H1 (cell line): Measurements from ENCODE around the gene TSPAN17. TPM values are rescaled to one million over a fixed set of nuclear protein-coding genes. Genes with fewer than 3 reads are reported as not detected.

Experiments
- CTCF ChIA-PET: fragments of 300-600 bp; sonication (Branson Sonifier 250); formaldehyde crosslinking; loops from one replicate; lab custom pipeline; 2021; ENCODE audit not compliant: partially characterized antibody; lab: Charles Lee
- POLR2A ChIA-PET: fragments of 300-600 bp; sonication (Branson Sonifier 250); formaldehyde crosslinking; loops from one replicate; lab custom pipeline; 2021; ENCODE audit warnings: inconsistent platforms; ENCODE audit not compliant: partially characterized antibody; lab: Charles Lee
- DNase-seq, 2 experiments: peaks; one replicate each; pipeline versions ENCODE4 v3.0.0 to v3.0.0-alpha.2; 2010 to 2022; ENCODE audit warnings: low spot score in 2 of 2, low read depth in 1 of 2, mixed read lengths in 1 of 2
- FAIRE-seq: peaks from 2 replicates; lab custom pipeline; 2011; peaks lifted over from hg19 to GRCh38; lab: Jason Lieb, UNC
- H2AFZ ChIP-seq: 2 replicates; pipeline ENCODE4 v1.8.1; 2012; ENCODE audit warnings: low read length, inconsistent platforms
- H2AK5ac ChIP-seq: 2 replicates; pipeline ENCODE4 v1.6.1; 2013; ENCODE audit warnings: low read depth, low read length
- H2BK120ac ChIP-seq: replicated peaks from 2 replicates; pipeline ENCODE3; 2013; ENCODE audit warnings: low read depth, low read length, inconsistent platforms
- H2BK12ac ChIP-seq: 2 replicates; pipeline ENCODE4 v1.6.1; 2013; ENCODE audit warnings: low read depth, low read length
- H2BK15ac ChIP-seq: 2 replicates; pipeline ENCODE4 v1.6.1; 2013; ENCODE audit warnings: low read length
- H2BK20ac ChIP-seq: 2 replicates; pipeline ENCODE4 v1.6.1; 2013; ENCODE audit warnings: low read length
- H2BK5ac ChIP-seq: 2 replicates; pipeline ENCODE4 v1.6.1; 2013; ENCODE audit warnings: low read depth, low read length
- H3K14ac ChIP-seq: 2 replicates; pipeline ENCODE4 v1.6.1; 2013; ENCODE audit warnings: inconsistent platforms; ENCODE audit not compliant: insufficient read length
- H3K18ac ChIP-seq: 2 replicates; pipeline ENCODE4 v1.6.1; 2013; ENCODE audit warnings: low read length; ENCODE audit errors: extremely low read depth
- H3K23ac ChIP-seq: 2 replicates; pipeline ENCODE4 v1.6.1; 2013; ENCODE audit warnings: inconsistent platforms; ENCODE audit not compliant: insufficient read length
- H3K23me2 ChIP-seq: 2 replicates; pipeline ENCODE4 v1.6.1; 2013; ENCODE audit warnings: low read depth, low read length
- H3K27ac ChIP-seq: 2 replicates; pipeline ENCODE4 v1.6.1; 2011; ENCODE audit warnings: low read depth, low read length, inconsistent platforms
- H3K27me3 ChIP-seq, 4 experiments: replicated peaks in 1 of 4; 1 replicate in 1 of 4; 2 replicates in 3 of 4; pipeline versions ENCODE4 v1.6.1 to v1.8.1; 2011 to 2013; ENCODE audit warnings: low read length in 3 of 4, mild to moderate bottlenecking in 3 of 4, inconsistent platforms in 2 of 4, mixed read lengths in 2 of 4, moderate library complexity in 1 of 4; ENCODE audit not compliant: control insufficient read depth in 3 of 4, insufficient read depth in 3 of 4; ENCODE audit errors: extremely low read depth in 1 of 4
- H3K36me3 ChIP-seq, 4 experiments: 2 replicates each; pipeline versions ENCODE4 v1.6.1 to v1.8.1; 2011 to 2013; ENCODE audit warnings: mild to moderate bottlenecking in 4 of 4, low read length in 3 of 4, moderate library complexity in 2 of 4, control low read depth in 1 of 4, inconsistent platforms in 1 of 4; ENCODE audit not compliant: insufficient read depth in 4 of 4, control insufficient read depth in 2 of 4
- H3K4ac ChIP-seq: replicated peaks from 2 replicates; pipeline ENCODE3; 2013; ENCODE audit warnings: low read length, low read depth, mixed read lengths, inconsistent platforms; ENCODE audit not compliant: insufficient read length
- H3K4me1 ChIP-seq, 4 experiments: replicated peaks in 1 of 4; 1 replicate in 1 of 4; 2 replicates in 3 of 4; pipeline versions ENCODE4 v1.6.1 to v1.8.1; 2011 to 2013; ENCODE audit warnings: low read length in 3 of 4, inconsistent platforms in 2 of 4, mixed read lengths in 1 of 4; ENCODE audit not compliant: insufficient read depth in 4 of 4, control insufficient read depth in 3 of 4
- H3K4me2 ChIP-seq, 2 experiments: 2 replicates each; pipeline versions ENCODE4 v1.6.1 to v1.8.1; 2011 to 2013; ENCODE audit warnings: low read depth in 2 of 2, low read length in 2 of 2, control low read depth in 1 of 2, inconsistent platforms in 1 of 2, mild to moderate bottlenecking in 1 of 2; ENCODE audit not compliant: insufficient read depth in 1 of 2
- H3K4me3 ChIP-seq, 4 experiments: fragments of 200-600, 300-600 bp in 1 of 4; sonication (generic), shearing (Covaris generic), sonication (Bioruptor Twin) in 1 of 4; 2 replicates each; pipeline versions ENCODE4 v1.5.1 to v1.8.1; 2011 to 2016; ENCODE audit warnings: low read length in 4 of 4, low read depth in 3 of 4, control low read depth in 2 of 4, inconsistent platforms in 2 of 4, mild to moderate bottlenecking in 2 of 4, mixed read lengths in 1 of 4, moderate library complexity in 1 of 4; ENCODE audit not compliant: insufficient read depth in 2 of 4; ENCODE audit errors: extremely low read depth in 1 of 4
- H3K56ac ChIP-seq: replicated peaks from 2 replicates; pipeline ENCODE3; 2013; ENCODE audit warnings: low read depth, mild to moderate bottlenecking, mixed read lengths, low read length, inconsistent platforms; ENCODE audit not compliant: insufficient read length
- H3K79me1 ChIP-seq: 2 replicates; pipeline ENCODE4 v1.6.1; 2013; ENCODE audit warnings: low read depth, low read length, control low read depth
- H3K79me2 ChIP-seq, 2 experiments: 2 replicates each; pipeline versions ENCODE4 v1.6.1 to v1.8.1; 2012 to 2013; ENCODE audit warnings: low read length in 2 of 2, mild to moderate bottlenecking in 2 of 2, inconsistent platforms in 1 of 2; ENCODE audit not compliant: insufficient read depth in 2 of 2, control insufficient read depth in 1 of 2
- H3K9ac ChIP-seq, 4 experiments: replicated peaks in 1 of 4; 1 replicate in 1 of 4; 2 replicates in 3 of 4; pipeline versions ENCODE4 v1.6.1 to v1.8.1; 2011 to 2013; ENCODE audit warnings: low read depth in 3 of 4, low read length in 3 of 4, control low read depth in 2 of 4, mild to moderate bottlenecking in 2 of 4, moderate library complexity in 2 of 4, inconsistent platforms in 1 of 4; ENCODE audit errors: extremely low read depth in 1 of 4
- H3K9me3 ChIP-seq, 2 experiments: 2 replicates each; pipeline versions ENCODE4 v1.6.1 to v1.8.1; 2012 to 2013; ENCODE audit warnings: mild to moderate bottlenecking in 2 of 2, moderate library complexity in 2 of 2, control low read depth in 1 of 2, inconsistent platforms in 1 of 2, low read depth in 1 of 2, low read length in 1 of 2, mixed read lengths in 1 of 2; ENCODE audit not compliant: insufficient read depth in 2 of 2
- H4K20me1 ChIP-seq, 2 experiments: replicated peaks in 1 of 2; 2 replicates each; pipeline versions ENCODE3 to v1.8.1; 2011 to 2013; ENCODE audit warnings: inconsistent platforms in 2 of 2, low read length in 2 of 2, mild to moderate bottlenecking in 1 of 2; ENCODE audit not compliant: insufficient read depth in 2 of 2, control insufficient read depth in 1 of 2
- H4K5ac ChIP-seq: 2 replicates; pipeline ENCODE4 v1.6.1; 2013; ENCODE audit warnings: low read length, low read depth, mixed read lengths, inconsistent platforms; ENCODE audit not compliant: insufficient read length
- H4K8ac ChIP-seq: 2 replicates; pipeline ENCODE4 v1.8.0; 2013; ENCODE audit warnings: mild to moderate bottlenecking, moderate library complexity, low read length, inconsistent platforms; ENCODE audit not compliant: insufficient read depth; ENCODE audit errors: extremely low read depth
- H4K91ac ChIP-seq: replicated peaks from 2 replicates; pipeline ENCODE3; 2013; ENCODE audit warnings: low read length, mixed read lengths, inconsistent platforms; ENCODE audit not compliant: insufficient read length
- HDAC6 ChIP-seq: IDR thresholded peaks from one replicate; pipeline ENCODE4 v1.7.1; 2012; ENCODE audit warnings: low read depth, mild to moderate bottlenecking, inconsistent platforms, low read length, moderate library complexity
- JUND ChIP-seq: IDR thresholded peaks from 2 replicates; pipeline ENCODE4 v1.6.1; 2011; ENCODE audit warnings: mild to moderate bottlenecking, improper control_type of control experiment, low read length
- POLR2AphosphoS5 ChIP-seq: IDR thresholded peaks from 2 replicates; pipeline ENCODE4 v1.6.1; 2011; ENCODE audit warnings: low read depth, low read length
- SUZ12 ChIP-seq: fragments of 200-600 bp; sonication (generic); IDR thresholded peaks from 2 replicates; pipeline ENCODE4 v1.6.1; 2012; ENCODE audit warnings: mild to moderate bottlenecking, inconsistent platforms, low read length, moderate library complexity, mixed read lengths
- WGBS, 2 experiments: shearing (Covaris generic) in 1 of 2; methylation state at CpG; one replicate each; pipeline versions ENCODE4 v1.1.6 to v1.1.7; 2013 to 2015; ENCODE audit warnings: low lambda C conversion rate in 2 of 2, mixed read lengths in 2 of 2, inconsistent platforms in 1 of 2, low coverage in 1 of 2, missing lambda C conversion rate in 1 of 2; ENCODE audit not compliant: insufficient replicate concordance in 2 of 2, insufficient coverage in 1 of 2, insufficient read length in 1 of 2; ENCODE audit errors: extremely low coverage in 1 of 2, missing lambda C conversion rate in 1 of 2; 5-methylcytosine and 5-hydroxymethylcytosine counted together
- polyA plus RNA-seq, 7 experiments: library from polyadenylated mRNA; depleted of rRNA in 3 of 7; stranded (reverse) in 5 of 7; unstranded in 2 of 7; fragments of >200 nt in 5 of 7; fragments of 200-250 nt in 2 of 7; gene quantifications; 1 replicate in 5 of 7; 2 replicates in 1 of 7; 4 replicates in 1 of 7; pipeline versions ENCODE4 v1.2.1 to v1.2.3, GENCODE V29; 2011 to 2013; ENCODE audit warnings: missing spikeins in 2 of 7, mixed read lengths in 2 of 7
- total RNA-seq: library from RNA; stranded (reverse); fragmentation: NEBNext Ultra II Directional; extraction: Animal tissue kit (Norgen Biotek cat#: 25700); gene quantifications from 2 replicates; pipeline ENCODE4 v1.2.1, GENCODE V29; 2021

TSPAN17 gene
- total and polyA plus RNA-seq, 2 of the 8 experiments (the other 6 are each of a cell fraction or from before 2014, with no cell fraction given), result 41.5 to 53.7 TPM

DNA sequence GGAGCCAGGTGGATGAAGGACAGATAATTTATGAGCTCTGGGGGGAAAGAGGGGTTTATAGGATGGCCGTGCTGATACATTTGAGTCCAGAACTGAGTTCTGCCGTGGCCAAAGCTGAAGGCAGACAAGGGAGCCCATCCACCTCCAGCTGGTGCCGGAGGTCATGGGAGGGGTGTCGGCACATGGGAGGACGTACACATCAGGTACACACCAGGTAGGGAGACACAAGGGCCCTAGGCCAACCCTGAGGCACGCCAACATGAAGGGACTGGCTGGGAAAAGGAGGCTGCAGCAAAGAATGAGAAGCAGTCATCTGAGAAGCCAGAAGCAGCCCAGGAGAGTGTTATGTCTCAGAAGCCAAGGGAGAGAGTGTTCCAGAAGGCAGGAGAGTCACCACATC lies 35.3 kb upstream of the TSPAN17 start:
- peaks cover 3 to 9% of the 10 kb centered on the region in 2 experiments for H4K20me1 ChIP-seq
- no peak overlapping the region for H2BK12ac ChIP-seq
- no peak overlapping the region for H3K4me3 ChIP-seq
- H3K18ac ChIP-seq, result no peak overlapping the region
- H3K4me2 ChIP-seq, result no peak overlapping the region
- ChIA-PET CTCF (interaction anchor here (1.1 to 2.3 kb wide), 5 partner anchors 14 to 34 kb away, joined by 3 to 7 read pairs (median 5); no protein-coding TSS in a partner anchor), POLR2A (interaction anchor here (0.9 to 2.7 kb wide), 5 partner anchors 10 to 76 kb away, joined by 3 to 7 read pairs (median 3); partner anchors contain the start of genes EIF4E1B, SNCB and TSPAN17)
- no peak overlapping the region for H3K14ac ChIP-seq
- peaks cover 0 to 22% (median 10%) of the 10 kb centered on the region in 4 experiments; a peak in 5 of 7 replicates for H3K27me3 ChIP-seq
- no peaks in the 10 kb centered on the region for H3K79me2 ChIP-seq
- H3K56ac ChIP-seq, result no peak overlapping the region
- H4K91ac ChIP-seq, result no peak overlapping the region
- no peaks in the 10 kb centered on the region for H3K79me1 ChIP-seq
- H3K9ac ChIP-seq, result no peak overlapping the region
- H3K4me1 ChIP-seq, result peaks cover 0 to 8% (median 5%) of the 10 kb centered on the region in 4 experiments; a peak in 5 of 7 replicates
- H4K8ac ChIP-seq, result no peak overlapping the region
- peaks cover 8% of the 10 kb centered on the region for H3K23me2 ChIP-seq
- no peaks in the 10 kb centered on the region for H3K36me3 ChIP-seq
- no peak overlapping the region for H2BK20ac ChIP-seq
- WGBS, 2 experiments, result 89% methylated on average over 6 of the region's 6 CpGs; no CpG with 5 or more reads in 1 of the 2 experiments
- no peak overlapping the region for H2BK120ac ChIP-seq
- DNase-seq (no peak), FAIRE-seq (no peak)
- no peak overlapping the region for H2BK5ac ChIP-seq
- H2BK15ac ChIP-seq, result no peak overlapping the region
- no peaks in the 10 kb centered on the region for H3K9me3 ChIP-seq
- no peak overlapping the region for H2AK5ac ChIP-seq
- H3K23ac ChIP-seq, result no peak overlapping the region
- no peak for TF ChIP-seq POLR2AphosphoS5
- TF ChIP-seq JUND, result no peak
- TF ChIP-seq SUZ12, result no peak
- TF ChIP-seq HDAC6, result no peak
- TF ChIP-seq, all 59 proteins: peak for 0
- no peak overlapping the region for H3K4ac ChIP-seq
- H2AFZ ChIP-seq, result no peak overlapping the region
- H4K5ac ChIP-seq, result no peak overlapping the region
- no peak overlapping the region for H3K27ac ChIP-seq
